D721Med (cell line): ENCODE results near the gene PMEPA1.

Source experiments
- DNase-seq: peaks from one replicate; pipeline ENCODE4 v3.0.0; 2011; ENCODE audit warnings: low spot score; ENCODE audit not compliant: insufficient read length
- FAIRE-seq: peaks from 2 replicates; lab custom pipeline; 2011; peaks lifted over from hg19 to GRCh38; lab: Jason Lieb, UNC
- TF ChIP-seq, protein P1 (sequence below): IDR thresholded peaks from 2 replicates; pipeline ENCODE4 v1.5.1; 2012; ENCODE audit warnings: mild to moderate bottlenecking, control low read depth; ENCODE audit not compliant: insufficient read depth; ENCODE audit errors: missing control alignments

Gene PMEPA1

DNA sequence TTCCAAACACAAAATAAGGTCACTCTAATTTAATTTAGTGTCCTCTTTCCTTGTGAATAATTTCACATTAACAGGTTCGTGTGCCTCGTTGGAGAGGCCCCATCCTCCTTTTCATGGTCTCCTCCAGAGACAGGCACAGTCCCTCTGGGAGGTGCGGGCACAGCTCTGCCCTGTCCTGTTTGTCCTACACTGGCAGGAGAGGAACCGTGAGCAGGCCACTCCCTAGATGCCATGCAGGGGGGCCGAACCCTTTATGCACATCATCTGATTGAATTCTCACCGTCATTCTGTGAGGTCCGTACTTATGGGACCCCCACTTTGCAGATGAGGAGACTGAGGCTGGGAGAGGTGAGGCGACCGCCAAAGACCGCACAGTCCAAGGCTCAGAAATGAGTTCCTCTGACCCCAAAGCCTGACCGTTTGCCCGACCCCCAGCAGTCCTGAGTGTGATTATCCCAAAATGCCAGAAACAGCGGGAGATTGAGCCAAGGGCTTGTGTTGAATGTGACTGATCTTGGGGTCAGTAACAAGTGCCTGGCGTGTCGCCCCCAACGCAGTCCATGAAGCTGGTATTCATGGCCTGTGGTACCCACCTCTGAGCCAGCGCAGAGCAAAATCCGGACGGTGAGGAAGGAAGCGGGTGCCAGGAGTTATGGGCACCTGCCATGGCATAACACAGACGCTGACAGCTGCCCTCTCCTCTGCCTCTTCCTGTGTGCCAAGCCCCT lies 43.5 kb downstream of the PMEPA1 start:
- FAIRE-seq, result no peak
- TF ChIP-seq, protein P1, sequence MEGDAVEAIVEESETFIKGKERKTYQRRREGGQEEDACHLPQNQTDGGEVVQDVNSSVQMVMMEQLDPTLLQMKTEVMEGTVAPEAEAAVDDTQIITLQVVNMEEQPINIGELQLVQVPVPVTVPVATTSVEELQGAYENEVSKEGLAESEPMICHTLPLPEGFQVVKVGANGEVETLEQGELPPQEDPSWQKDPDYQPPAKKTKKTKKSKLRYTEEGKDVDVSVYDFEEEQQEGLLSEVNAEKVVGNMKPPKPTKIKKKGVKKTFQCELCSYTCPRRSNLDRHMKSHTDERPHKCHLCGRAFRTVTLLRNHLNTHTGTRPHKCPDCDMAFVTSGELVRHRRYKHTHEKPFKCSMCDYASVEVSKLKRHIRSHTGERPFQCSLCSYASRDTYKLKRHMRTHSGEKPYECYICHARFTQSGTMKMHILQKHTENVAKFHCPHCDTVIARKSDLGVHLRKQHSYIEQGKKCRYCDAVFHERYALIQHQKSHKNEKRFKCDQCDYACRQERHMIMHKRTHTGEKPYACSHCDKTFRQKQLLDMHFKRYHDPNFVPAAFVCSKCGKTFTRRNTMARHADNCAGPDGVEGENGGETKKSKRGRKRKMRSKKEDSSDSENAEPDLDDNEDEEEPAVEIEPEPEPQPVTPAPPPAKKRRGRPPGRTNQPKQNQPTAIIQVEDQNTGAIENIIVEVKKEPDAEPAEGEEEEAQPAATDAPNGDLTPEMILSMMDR, result no peak
- no peak for DNase-seq

DNA sequence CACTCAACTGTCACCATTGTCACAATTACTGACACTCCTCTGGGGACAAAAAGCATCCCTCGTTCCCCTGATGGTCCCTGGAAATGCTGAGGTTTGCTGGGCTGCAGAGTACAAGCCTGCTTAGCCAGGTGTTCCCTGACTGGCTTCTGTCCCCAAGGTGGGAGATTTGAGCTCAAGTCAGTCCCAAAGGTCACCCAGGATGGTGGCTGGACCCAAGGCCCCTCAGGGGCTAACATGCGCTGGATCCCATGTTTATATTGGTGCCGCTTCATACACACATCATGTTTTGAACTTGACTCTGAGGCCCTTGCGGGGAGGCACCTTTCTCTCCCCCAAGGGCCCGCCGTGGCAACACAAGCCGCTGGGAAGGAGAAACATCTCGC lies 44.2 kb downstream of the PMEPA1 start:
- TF ChIP-seq, protein P1, result no peak
- DNase-seq (no peak), FAIRE-seq (no peak)

DNA sequence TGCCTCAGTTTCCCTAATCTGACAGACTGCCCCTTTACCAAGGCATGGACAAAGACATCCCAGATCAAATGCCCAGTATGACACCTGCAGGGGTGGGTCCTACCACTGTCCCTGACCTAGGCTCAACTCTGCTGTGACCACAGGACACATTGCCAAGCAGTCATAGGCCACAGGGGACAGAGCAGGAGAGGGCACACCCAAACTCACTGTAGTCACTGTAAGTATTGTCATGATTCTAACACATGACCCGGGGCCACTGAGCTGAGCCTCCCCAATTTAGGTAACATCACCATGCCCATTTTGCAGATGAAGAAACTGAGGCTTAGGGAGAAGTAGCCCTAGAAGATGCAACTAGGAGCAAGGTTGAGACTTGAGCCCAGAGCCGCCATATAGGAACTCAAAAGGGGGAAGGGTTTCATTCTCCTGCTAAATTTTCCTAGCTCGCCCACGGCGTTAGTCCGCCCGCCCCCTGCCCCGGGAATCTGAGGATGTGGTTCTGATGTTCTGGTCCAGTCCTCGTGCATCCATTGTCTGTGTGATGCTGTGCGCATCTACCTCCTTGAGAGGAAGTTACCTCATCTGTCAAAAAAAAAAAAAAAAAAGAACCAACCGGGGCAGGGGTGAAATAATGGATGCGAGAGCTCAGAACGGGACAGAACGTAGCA lies 44.8 kb downstream of the PMEPA1 start:
- FAIRE-seq, result no peak
- no peak for DNase-seq
- TF ChIP-seq, protein P1, result no peak

DNA sequence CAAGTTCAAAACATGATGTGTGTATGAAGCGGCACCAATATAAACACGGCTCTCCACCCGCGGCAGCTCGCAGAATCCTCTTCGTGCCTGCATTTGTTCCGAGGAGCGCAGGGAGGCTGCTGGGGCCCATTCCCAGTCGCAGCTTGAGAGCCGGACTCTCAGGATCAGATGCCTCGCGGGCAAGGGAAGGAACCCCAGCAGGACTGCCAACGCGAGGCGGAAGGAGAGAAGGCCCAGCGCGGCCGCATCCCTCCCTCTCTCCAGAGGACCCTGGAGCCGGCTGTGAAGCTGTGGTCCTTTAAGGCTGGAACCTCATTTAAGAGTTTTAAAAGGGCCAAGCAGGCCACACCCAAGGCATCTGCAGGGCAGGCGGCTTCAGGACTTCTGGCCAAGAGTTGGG lies 45.3 kb downstream of the PMEPA1 start:
- FAIRE-seq (no peak), DNase-seq (no peak)
- TF ChIP-seq, protein P1, result no peak

DNA sequence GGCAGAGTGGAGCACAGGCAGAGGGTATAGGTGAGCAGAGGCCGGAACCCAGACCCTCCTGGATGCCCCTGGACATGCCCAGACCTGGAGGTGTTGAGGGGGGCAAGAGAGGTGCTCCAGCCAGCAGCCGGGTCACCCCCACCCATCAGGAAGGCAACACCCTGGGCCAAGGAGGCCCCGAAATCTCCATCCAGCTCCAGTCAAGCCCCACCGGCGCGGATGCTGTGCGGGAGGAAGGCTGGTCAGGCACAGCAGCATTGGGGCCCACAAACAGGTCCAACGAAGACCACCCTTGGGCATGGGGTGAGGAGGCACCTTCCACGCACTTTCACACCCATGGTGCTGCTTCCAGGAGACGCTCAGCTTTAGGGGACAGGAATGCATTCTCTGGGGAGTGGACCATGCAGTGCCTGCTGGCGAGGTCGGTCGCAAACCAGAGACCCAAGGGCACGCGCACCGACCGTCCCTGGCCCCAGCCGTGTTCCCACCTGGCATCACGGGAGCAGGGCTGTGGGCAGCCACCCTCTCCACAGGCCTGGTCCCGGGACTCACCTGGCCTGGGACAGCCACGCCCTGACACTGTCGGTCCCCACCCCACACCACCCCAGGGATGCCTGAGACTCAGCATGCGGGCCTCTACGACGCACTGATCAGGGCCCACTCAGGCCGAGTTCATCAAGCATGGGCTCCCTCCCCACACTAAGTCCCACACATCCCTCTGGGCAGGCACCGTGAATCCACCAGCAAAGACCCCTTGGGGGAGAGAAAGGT lies 45.9 kb downstream of the PMEPA1 start:
- DNase-seq, result no peak
- FAIRE-seq, result no peak
- TF ChIP-seq, protein P1, result no peak

DNA sequence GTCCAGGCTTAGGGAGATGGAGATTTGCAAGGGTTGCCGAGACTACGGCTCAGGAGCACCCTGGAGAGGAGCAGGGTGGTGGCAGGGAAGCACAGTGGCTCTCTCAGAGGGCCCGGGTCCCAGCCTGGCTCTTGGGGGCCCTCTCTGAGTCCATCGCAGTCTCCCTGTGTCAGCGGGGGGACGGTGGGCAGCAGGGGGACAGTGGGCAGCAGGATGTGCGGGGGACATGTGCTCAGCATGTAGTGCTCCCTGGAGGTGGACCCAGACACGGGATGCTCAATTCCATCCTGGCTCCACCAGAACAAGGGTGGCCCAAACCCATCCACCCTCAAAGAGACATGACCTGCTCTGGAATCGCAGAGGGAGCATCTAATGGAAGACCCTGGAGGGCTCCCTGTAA lies 46.6 kb downstream of the PMEPA1 start:
- TF ChIP-seq, protein P1, result no peak
- DNase-seq (no peak), FAIRE-seq (no peak)
